GM21619 (cell line): ENCODE results near the gene CAT.
A peak's percentile ranks its signal among the peaks of the same experiment; 100 is the strongest.
"Not testable (repeated sequence)": the region's sequence is repeated elsewhere in the genome, so short reads cannot be mapped to it uniquely, and the experiment has no call there.

Experiments
- ATAC-seq: cut with Tn5 transposase; IDR thresholded peaks from one replicate; pipeline ENCODE4 v1.9.1; 2021; ENCODE audit not compliant: unreplicated experiment

CAT gene

DNA sequence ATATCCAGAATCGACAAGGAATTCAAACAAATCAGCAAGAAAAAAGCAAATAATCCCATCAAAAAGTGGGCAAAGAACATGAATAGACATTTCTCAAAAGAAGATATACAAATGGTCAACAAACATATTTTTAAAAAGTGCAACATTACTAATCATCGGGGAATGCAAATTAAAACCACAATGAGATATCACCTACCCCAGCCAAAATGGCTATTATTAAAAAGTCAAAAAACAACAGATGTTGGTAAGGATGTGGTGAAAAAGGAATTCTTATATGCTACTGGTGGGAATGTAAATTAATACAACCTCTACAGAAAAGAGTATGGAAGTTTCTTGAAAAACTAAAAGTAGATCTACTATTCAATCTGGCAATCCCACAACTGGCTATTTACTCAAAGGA lies 13.9 kb upstream of the CAT start:
- not testable (repeated sequence) for ATAC-seq

DNA sequence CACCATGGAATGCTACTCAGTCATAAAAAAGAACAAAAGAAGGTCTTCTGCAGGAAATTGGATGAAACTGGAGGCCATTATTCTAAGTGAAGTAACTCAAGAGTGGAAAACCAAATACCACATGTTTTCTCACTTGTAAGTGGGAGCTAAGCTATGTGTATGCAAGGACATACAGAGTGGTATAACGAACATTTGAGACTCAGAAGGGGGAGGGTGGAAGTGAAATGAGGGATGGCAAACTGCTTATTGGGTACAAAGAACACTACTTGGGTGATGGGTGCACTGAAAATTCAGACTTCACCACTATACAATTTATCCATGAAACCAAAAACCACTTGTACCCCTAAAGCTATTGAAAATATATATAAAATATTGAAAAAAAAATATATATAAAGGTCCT lies 13.4 kb upstream of the CAT start:
- no peak for ATAC-seq

DNA sequence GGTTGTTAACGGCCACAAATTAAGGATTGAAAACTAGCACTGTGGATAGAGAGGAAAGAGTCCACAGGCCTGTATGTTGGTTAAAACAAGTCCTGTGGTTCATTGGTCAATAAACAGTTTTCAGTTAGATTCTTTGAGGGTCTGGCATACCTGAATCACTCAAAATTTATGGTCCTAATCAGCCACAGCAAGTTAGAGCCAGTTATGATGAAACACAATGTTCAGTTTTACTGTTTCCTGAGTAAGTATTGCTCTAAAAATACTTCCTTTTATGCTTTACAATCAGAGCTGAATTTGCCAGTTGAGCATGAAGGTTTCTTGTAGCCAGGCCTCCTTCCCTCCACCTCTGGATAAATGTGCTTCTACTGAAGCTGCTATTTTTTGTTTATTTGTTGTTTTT lies 12.9 kb upstream of the CAT start:
- ATAC-seq, result no peak

DNA sequence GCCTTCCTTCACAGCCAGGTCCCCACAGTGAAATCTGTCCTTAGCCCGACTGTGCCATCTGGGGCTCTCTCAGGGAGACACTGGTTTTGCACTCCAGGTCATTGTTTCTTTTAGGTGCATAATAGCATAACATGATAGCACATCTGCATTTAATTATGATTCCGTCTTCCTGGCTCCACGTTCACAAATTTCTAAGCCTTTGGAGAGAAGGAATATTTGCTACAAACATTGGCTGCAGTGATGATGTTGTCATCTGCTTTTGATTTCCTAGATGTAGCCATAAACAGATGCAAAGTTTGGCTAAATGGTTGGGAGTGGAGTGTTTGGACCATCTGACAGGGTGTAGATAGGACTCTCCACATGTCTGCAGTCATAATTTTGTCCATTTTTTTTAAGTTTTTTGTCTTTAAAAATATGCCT lies 12.0 kb upstream of the CAT start:
- ATAC-seq, result no peak

DNA sequence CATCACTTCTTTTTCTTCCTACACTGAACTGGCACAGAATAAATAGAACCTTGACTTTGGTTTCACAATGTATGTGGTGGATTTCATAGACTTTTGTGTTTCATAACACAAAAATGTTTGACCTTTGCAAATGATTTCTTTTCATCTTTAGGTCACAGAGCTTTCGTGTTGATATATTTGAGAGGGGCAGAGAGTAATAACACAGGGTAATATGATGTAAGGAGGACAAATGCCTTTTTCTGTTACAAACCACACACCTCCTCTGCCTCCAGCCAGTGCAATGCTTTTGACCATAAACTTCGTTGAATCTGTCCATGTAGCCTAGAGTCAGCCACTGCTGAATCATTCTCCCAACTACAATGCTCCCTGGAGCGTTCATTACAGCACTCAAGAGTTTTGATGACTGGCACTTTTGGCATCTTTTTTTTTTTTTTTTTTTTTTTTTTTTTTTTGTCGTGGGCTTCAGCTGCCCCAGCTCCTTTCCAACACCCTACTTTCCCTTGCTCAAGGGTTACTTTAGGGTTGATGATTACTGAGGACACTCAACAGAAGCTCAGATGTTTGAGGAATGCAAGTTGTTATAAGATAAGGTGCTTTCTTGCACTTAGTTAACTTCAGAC lies 11.4 kb upstream of the CAT start:
- ATAC-seq, result no peak

DNA sequence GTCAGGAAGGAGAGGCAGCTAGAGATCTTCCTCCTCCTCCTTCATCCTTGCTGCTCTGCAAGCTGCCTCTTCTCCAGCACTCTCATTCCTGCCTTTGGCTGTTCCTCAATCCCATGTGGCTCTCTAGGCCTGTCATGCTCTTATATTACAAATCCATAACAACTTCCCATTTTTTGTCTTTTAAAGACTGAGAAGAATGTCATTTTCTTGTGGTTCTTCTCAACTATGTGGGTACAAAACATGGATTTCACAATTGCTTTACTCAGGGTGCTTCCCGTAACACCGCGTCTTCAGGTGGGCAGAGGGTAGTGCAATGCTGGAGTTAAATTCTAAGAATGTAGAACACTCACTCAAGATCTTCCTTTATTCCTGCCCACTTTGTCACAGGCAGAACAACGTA lies 6.8 kb upstream of the CAT start:
- no peak for ATAC-seq

DNA sequence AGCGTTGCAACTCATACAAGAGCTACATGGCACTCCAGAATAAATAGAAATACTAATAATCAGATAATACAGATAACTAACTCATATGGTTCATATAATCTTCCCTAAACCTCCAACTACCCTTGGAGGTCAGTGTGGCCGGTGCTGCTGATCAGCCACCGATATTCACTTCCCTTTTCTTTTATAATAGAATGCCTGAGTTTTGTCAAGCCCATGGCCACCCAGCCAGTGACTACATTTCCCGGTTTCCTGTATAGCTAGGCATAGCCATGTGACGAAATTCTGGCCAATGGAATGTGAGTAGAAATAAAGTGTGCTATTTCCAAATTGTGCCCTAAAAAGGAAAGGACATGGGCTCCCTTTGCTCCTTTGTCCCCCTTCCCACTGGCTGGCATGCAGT lies 5.9 kb upstream of the CAT start:
- no peak for ATAC-seq

DNA sequence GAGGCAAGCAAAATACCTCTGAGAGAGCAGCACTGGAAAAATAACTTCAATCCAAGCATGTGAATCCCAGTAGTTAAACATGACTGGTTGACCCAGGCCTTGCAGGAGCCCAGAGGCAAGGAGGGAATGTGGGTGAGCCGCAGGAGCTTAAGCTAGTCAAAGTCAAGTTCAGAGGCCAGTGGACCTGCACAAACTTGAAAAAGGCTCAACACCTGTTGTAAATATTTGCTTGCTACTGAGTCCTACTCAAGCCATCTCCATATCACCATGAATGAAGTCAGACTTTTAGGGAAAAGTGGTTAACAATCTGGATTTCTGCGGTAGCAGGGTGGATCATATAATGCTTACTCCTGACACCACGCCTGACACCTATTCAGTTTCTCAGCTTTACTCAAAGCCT lies 4.8 kb upstream of the CAT start:
- no peak for ATAC-seq

DNA sequence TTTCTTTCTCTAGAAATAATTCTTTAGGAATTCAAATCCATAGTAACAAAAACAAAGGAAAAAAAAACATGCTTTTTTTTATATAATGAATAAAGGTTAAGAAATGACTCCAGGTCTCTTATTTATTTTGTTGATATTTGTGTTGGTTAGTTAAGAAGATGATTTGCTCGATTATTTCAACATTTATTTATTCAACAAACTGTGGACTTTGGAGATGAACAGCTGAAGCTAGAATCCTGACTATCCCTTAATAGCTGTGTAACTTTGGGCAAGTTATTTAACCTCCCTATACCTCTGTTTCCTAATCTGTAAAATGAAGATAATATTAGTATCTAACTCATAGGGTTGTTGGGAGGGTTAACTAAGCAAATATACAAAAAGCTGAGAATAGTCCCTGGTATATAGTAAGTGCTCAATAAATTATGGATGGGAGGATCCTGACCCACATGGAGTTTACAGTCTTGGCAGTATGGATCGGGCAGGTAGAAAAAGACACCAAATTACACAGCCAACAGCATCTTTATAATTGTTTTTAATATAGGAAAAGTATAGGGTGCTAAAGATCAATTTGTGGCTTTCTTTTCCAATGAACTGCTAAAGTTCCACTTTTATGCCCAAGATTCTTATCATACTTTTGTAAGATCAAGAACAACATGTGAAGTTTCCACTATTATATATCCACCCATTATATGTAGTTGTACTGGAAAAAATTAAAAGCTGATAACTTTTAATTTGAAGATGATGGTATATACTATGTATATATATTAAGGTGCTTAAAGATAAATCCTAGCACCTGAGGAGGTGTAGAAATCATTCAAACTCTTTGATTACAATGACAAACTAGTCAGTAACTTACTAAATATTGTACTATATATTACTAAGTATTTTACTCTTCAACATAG lies 1.3 kb upstream of the CAT start:
- no peak for ATAC-seq

DNA sequence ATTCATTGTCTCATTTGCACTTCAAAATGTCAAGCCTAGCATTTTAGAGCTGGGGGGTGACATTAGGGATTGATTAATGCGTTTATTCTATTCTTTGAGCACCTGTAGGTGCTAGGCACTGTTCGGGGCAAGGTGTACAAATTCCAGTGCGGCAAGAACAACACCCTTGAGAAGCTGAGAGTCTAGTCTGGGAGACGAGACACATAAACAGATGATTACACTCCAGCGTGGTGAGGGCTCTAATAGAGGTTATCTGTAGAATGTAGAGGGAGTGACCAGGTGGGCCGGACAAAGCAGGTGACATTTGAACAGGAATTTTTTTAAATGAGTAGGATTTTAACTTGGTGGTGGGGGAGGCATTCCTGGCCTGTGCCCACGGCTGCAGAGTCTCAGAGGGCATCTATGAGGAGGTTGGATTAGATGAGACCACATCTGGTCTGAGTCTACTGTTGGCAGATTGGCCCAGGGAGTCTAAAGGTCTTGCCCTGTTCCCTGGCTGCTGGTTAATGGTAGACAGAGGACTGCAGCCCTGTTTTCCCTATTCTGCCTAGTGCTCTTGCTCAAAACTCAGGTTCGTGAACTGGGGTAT lies 970 bp downstream of the CAT start:
- ATAC-seq, result no peak

DNA sequence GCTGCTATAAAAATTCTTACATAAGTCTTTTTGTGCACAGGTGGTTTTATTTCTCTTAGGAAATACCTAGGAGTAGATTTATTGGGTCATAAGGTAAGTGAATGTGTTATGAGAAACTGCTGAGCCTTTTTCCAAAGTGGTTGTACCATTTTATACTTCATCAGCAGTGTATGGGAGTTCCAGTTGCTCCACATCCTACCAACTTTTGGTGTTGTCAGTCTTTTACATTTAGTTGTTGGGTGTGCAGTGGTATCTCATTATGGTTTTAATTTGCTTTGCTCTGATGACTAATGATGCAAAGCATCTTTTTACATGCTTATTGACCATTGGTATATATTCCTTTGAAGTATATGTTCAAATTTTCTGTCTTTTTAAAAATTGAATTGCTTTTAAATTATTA lies 3.1 kb downstream of the CAT start:
- ATAC-seq, result no peak

DNA sequence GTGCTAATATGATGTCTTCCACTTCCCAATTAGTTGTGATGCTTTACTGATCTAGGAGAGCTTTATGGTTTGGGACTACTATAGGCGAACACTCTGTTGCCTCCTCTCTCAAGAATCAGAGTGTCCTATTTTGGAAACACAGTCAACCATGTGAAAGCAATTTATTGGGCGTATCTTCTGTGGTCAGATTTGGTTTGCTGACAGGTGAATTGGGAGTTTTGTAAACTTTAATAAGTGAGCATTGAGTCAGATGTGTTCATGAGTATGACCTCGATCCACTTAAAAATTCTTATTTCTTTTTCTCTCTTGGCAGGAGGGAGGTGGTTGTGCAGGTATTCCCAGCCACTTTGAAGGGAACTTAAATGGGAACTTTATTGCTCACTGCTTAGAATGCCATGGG lies 4.4 kb downstream of the CAT start:
- no peak for ATAC-seq

DNA sequence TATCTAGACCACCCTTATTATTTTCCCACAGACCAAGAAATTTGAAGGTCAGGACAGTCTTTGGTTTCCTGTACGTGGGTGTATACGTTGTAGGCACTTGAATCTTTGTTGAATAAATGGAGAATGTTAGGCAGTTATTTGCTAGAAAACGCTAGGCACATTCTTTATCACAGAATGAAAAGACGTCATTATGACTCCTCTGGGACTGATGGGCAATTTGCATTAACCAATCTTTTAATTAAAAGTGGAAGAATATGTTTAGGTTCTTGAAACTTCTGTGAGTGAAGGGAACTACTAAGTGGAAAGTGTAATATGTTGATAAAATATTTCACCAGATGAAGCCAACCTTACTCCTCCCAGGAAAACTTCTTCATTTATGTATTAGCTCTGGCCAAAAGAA lies 5.7 kb downstream of the CAT start:
- no peak for ATAC-seq

DNA sequence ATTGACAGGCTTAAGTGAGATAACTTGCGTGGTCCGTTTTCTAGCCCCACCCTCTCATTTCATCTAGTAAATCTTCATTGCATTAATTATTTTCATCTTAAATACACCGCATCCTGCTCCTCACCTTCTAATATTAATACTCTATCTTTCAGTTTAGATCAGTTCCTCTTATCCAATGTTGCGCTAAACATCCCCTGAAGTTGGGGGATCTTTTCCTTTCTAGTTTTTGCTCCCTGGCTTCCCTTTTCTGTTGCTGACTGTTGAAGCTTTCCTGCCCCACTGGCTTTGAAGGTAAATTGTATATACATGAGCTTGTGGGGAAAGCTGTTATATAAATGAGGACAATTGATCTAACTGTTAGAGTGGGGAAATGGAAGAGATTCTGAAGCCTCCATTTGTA lies 7.2 kb downstream of the CAT start:
- ATAC-seq, result no peak

DNA sequence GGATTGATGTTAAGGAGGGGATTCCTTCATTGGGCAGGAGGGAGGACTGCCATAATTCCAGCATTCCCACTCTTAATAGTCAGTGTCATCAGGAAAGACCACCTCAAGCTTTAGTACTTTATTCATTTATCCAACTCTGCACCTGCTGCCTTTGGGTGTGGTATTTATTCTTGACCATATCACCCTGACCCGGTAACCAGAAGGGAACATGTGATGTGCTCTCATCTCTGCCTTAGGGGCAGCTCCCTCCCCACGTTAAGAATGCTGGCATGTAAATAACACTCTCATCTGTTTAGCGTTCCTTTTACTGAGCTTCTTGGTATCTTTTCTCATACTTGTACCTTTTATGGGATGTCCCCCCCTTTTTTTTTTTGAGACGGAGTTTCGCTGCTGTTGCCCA lies 7.7 kb downstream of the CAT start:
- ATAC-seq, result no peak

DNA sequence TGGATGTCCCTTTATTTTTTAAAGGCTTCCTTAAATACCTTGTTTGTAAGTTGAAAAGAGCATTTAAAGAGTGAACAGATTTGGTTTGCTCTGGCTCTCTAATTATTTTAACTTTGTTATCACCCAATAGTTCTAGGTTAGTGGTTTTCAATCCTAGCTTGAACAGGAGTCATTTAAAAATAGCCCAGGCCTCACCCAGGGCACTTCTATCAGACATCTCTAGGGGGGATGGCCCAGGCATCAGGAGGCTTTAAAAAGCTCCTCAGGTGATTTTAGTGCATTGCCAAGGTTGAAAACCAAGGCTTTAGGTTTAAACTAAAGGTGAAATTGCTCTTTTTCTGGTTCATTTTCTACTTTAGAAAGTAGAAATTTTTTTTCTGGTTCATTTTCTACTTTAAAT lies 8.3 kb downstream of the CAT start:
- no peak for ATAC-seq

DNA sequence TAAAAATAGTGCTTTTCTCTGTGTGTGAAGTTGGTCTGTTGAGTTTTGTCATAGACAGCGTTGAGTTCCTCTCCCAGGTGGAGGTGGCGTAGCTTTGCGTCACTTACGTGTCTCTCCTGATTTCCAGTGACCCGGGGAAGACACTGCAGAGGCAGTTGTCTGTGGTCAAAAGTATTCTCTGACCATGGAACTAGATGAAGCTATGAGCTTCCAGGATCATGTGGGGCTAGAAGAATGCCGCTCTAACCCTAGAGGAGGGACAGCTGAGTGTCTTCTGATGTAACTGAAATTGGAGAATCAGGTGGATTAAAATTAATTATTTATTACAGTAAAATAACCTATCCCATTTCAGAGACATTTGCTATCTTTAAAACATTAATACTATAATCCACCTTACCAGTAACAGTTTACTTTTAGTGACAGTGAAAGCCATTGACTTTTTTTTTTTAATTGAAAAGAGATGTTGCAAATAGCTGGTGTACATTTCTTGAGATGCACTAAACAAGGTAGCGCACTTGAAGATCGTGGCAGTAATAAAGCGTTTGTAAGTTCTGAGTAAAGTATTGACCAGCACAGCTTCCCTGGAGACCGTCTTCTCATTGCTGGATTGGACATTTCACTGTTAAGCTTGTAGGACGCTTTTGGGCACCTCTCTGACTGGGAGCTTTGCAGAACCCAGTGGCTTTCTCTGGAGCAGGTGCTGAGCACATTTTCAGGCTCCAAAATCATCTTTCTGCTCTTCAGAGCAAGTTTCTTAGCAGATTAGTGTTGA lies 9.7 kb downstream of the CAT start:
- no peak for ATAC-seq

DNA sequence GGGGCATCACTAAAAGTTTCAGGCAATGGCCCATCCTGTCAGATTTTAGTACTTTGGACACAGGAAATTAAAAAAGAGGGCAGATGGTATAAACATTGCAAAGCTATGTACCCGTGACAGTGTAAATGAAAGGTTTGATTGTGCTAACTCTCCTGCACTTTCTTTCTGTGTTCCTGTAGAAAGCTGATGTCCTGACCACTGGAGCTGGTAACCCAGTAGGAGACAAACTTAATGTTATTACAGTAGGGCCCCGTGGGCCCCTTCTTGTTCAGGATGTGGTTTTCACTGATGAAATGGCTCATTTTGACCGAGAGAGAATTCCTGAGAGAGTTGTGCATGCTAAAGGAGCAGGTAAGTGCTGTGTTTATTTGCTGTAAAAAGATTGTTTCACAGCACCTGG lies 10.3 kb downstream of the CAT start:
- peak; percentile 57 for ATAC-seq

DNA sequence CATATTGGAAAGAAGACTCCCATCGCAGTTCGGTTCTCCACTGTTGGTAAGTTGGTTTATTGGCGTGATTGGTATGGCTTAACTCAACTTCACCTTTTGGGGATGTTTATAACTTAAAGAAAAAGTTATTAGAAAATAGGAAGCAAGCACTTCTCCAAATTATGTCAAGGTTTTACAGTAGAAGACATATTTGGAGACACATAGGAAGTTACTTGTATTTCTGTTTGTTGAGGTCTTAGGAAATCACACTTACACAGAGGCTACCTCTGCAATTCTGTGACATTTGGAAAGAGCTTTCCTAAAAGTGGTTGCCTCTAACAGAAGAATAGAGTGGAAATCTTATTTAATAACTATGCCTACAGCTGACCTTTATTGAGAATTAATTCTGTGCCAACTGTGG lies 12.3 kb downstream of the CAT start:
- ATAC-seq, result no peak

DNA sequence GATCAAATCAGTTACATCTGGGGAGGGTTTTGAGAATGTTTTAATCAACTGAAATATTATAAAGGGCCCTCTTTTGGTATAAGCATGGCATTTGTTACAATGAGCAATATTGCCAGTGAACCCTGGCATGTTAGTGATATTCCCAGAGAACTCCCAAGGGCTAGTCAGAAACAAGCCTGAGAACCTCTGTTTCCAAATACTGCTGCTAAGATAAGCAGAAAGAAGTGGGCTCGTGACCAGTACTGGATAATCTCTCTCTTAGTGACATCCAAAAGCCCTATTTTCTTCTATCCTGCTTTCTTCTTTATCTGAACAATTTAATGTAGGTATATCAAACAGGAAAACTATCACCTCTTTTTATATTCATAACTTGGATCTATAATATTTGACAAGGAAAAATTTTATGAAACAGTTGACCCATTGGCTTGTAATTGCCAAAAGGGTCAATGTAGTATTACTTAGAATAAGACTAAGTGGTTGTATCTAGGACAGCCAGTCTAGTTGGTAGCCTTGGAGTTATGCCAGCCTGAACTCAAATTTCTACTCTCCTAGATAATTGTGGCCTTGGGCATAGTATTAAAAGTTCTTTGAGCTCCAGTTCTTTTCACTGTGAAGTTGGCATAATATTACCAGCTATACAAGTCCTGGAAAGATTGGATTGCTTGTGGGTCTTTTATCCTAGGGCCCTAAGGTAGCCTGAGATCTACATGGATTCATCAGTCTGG lies 15.7 kb downstream of the CAT start:
- no peak for ATAC-seq

DNA sequence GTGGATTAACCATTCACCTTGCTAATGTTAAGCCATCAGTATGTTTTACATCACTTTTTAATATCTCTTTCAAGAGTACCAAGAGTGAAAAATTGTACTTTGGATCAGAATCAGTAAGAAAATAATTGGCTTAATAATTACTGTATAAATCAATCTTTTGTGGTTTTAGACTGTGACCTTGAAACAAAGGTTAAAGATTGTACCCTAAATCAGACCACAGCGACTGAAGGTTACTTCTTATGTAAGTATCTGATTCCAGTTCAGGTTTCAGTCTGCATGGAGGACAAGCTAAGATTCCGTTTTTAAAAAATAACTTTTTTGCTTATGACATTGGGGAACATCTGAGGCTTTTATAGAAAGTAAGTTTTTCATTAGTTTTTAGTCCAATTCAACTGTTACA lies 18.9 kb downstream of the CAT start:
- no peak for ATAC-seq
